WTC11 (cell line): ENCODE measurements around the gene SCAI. TPM values are rescaled to one million over a fixed set of nuclear protein-coding genes. Genes with fewer than 3 reads are reported as not detected.

ENCODE experiments used
- ATAC-seq: fragments of 200-7000 bp; cut with Tn5 transposase; 2 replicates; pipeline ENCODE4 v1.10.0; 2021; ENCODE audit warnings: mild to moderate bottlenecking, moderate library complexity
- CTCF ChIA-PET: fragments of 300-600 bp; sonication (Branson Sonifier 250); formaldehyde crosslinking; loops from one replicate; lab custom pipeline; 2021; ENCODE audit warnings: antibody characterized with exemption; lab: Charles Lee
- POLR2A ChIA-PET: fragments of 350-600 bp; sonication (Branson Sonifier 250); formaldehyde crosslinking; loops from one replicate; lab custom pipeline; 2021; ENCODE audit warnings: antibody characterized with exemption; lab: Charles Lee
- DNase-seq: peaks from one replicate; pipeline ENCODE4 v3.0.0; 2021; ENCODE audit warnings: low spot score
- H3K27ac Mint-ChIP-seq: 2 replicates; pipeline ENCODE4 v1.8.0; 2021; ENCODE audit warnings: mixed read lengths
- H3K27me3 Mint-ChIP-seq: 2 replicates; pipeline ENCODE4 v1.8.0; 2021; ENCODE audit warnings: low read depth, mild to moderate bottlenecking, moderate library complexity, mixed read lengths
- H3K36me3 Mint-ChIP-seq: 2 replicates; pipeline ENCODE4 v1.8.0; 2021; ENCODE audit warnings: mixed read lengths
- H3K4me1 Mint-ChIP-seq: 2 replicates; pipeline ENCODE4 v1.8.0; 2022; ENCODE audit warnings: mixed read lengths
- H3K4me3 Mint-ChIP-seq: 2 replicates; pipeline ENCODE4 v1.8.0; 2021; ENCODE audit warnings: mild to moderate bottlenecking, moderate library complexity, mixed read lengths
- H3K9me3 Mint-ChIP-seq: 2 replicates; pipeline ENCODE4 v1.8.0; 2021; ENCODE audit warnings: mixed read lengths
- CREB1 ChIP-seq: sonication (generic); formaldehyde crosslinking; IDR thresholded peaks from 2 replicates; pipeline ENCODE4 v1.8.0; 2023; ENCODE audit warnings: mild to moderate bottlenecking, missing genetic modification reagents
- EMX1 ChIP-seq: fragments of 250-450 bp; sonication (Bioruptor Pico); IDR thresholded peaks from 2 replicates; pipeline ENCODE4 v1.8.0; 2021; ENCODE audit warnings: mild to moderate bottlenecking
- ETV6 ChIP-seq: sonication (generic); formaldehyde crosslinking; IDR thresholded peaks from 2 replicates; pipeline ENCODE4 v1.8.1; 2022; ENCODE audit warnings: mild to moderate bottlenecking, missing genetic modification reagents
- FOXP1 ChIP-seq: sonication (generic); formaldehyde crosslinking; IDR thresholded peaks from 2 replicates; pipeline ENCODE4 v1.8.0; 2022; ENCODE audit warnings: missing genetic modification reagents, mild to moderate bottlenecking, moderate library complexity, borderline replicate concordance
- GRHL2 ChIP-seq: fragments of 250-450 bp; sonication (Bioruptor Pico); IDR thresholded peaks from 2 replicates; pipeline ENCODE4 v1.8.0; 2022; ENCODE audit warnings: mild to moderate bottlenecking, moderate library complexity; ENCODE audit not compliant: insufficient replicate concordance, severe bottlenecking
- NFE2L1 ChIP-seq: sonication (generic); formaldehyde crosslinking; IDR thresholded peaks from 2 replicates; pipeline ENCODE4 v1.8.1; 2023; ENCODE audit warnings: missing genetic modification reagents
- TCF7 ChIP-seq: sonication (generic); formaldehyde crosslinking; IDR thresholded peaks from 2 replicates; pipeline ENCODE4 v1.8.0; 2022; ENCODE audit warnings: mild to moderate bottlenecking, low read depth, missing genetic modification reagents, moderate library complexity
- ZNF263 ChIP-seq: sonication (generic); formaldehyde crosslinking; IDR thresholded peaks from 2 replicates; pipeline ENCODE4 v1.8.1; 2022; ENCODE audit warnings: low read depth, mild to moderate bottlenecking, moderate library complexity, missing genetic modification reagents
- total RNA-seq: library from RNA; stranded (reverse); gene quantifications from 3 replicates; pipeline ENCODE4 v1.2.3, GENCODE V29; 2021
- TF ChIP-seq, protein P1 (sequence below): sonication (generic); formaldehyde crosslinking; IDR thresholded peaks from 2 replicates; pipeline ENCODE4 v1.8.1; 2022; ENCODE audit warnings: missing genetic modification reagents, borderline replicate concordance
- TF ChIP-seq, protein P2 (sequence below): sonication (generic); formaldehyde crosslinking; IDR thresholded peaks from 2 replicates; pipeline ENCODE4 v1.8.0; 2022; ENCODE audit warnings: missing genetic modification reagents
- TF ChIP-seq, protein P3 (sequence below): sonication (generic); formaldehyde crosslinking; conservative IDR thresholded peaks from 2 replicates; pipeline ENCODE4 v1.8.1; 2022; ENCODE audit warnings: mild to moderate bottlenecking, missing genetic modification reagents
- TF ChIP-seq, protein P4 (sequence below): fragments of 250-450 bp; sonication (Bioruptor Pico); IDR thresholded peaks from 2 replicates; pipeline ENCODE4 v1.9.0; 2021; ENCODE audit warnings: mild to moderate bottlenecking
- TF ChIP-seq, protein P5 (sequence below): sonication (generic); formaldehyde crosslinking; IDR thresholded peaks from 2 replicates; pipeline ENCODE4 v1.8.1; 2023; ENCODE audit warnings: mild to moderate bottlenecking, missing genetic modification reagents, moderate library complexity
- TF ChIP-seq, protein P6 (sequence below): sonication (generic); formaldehyde crosslinking; IDR thresholded peaks from 2 replicates; pipeline ENCODE4 v1.8.0; 2023; ENCODE audit warnings: missing genetic modification reagents, mild to moderate bottlenecking, borderline replicate concordance
- TF ChIP-seq, protein P7 (sequence below): sonication (generic); formaldehyde crosslinking; IDR thresholded peaks from 2 replicates; pipeline ENCODE4 v1.8.1; 2023; ENCODE audit warnings: mild to moderate bottlenecking, missing genetic modification reagents
- TF ChIP-seq, protein P8 (sequence below): sonication (generic); formaldehyde crosslinking; conservative IDR thresholded peaks from 2 replicates; pipeline ENCODE4 v1.8.1; 2023; ENCODE audit warnings: mild to moderate bottlenecking, low read depth, missing genetic modification reagents, moderate library complexity
- TF ChIP-seq, protein P9 (sequence below): sonication (generic); formaldehyde crosslinking; IDR thresholded peaks from 2 replicates; pipeline ENCODE4 v1.8.0; 2022; ENCODE audit warnings: mild to moderate bottlenecking, missing genetic modification reagents

Gene SCAI
- total RNA-seq, 1 experiment from 2014 or later: 20.4 TPM

DNA sequence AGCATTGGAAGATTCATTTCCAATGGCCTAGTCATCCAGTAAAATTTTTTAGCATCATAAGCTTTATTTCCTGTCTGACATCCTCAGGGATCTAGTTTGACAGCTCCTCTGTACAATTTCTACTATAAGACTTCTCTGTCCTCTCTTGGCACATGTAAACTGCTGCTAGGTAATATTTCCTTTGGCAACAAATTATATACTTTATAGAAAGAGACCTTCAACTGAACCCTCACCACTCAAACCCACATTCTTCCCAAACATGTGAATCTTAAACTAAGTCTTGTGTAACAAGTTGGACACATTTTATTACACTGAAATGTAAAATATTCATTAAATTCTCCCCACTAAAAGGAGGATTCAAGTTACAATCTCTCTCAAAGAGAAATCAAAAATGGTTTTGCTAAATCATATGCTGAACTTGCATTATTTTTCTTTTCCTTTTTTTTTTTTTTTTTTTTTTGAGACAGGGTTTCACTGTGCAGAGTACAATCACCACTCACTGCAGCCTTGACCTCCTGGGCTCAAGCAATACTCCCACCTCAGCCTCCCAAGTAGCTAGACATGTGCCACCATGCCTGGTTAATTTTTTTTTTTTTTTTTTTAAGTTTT, 36.9 kb downstream of the SCAI start:
- Mint-ChIP-seq H3K27ac (no peak overlapping the region), H3K27me3 (no peaks in the 10 kb centered on the region), H3K4me1 (no peaks in the 10 kb centered on the region), H3K36me3 (peaks cover 26% of the 10 kb centered on the region), H3K9me3 (peaks cover 19% of the 10 kb centered on the region), H3K4me3 (no peak overlapping the region)
- DNase-seq (no peak), ATAC-seq (no peak)
- POLR2A ChIA-PET: no interaction called here
- CTCF ChIA-PET: interaction anchor here (0.7 kb wide), 1 partner anchor 36 kb away, joined by 4 read pairs; no protein-coding TSS in a partner anchor
- TF ChIP-seq FOXP1: no peak
- TF ChIP-seq, protein P1, sequence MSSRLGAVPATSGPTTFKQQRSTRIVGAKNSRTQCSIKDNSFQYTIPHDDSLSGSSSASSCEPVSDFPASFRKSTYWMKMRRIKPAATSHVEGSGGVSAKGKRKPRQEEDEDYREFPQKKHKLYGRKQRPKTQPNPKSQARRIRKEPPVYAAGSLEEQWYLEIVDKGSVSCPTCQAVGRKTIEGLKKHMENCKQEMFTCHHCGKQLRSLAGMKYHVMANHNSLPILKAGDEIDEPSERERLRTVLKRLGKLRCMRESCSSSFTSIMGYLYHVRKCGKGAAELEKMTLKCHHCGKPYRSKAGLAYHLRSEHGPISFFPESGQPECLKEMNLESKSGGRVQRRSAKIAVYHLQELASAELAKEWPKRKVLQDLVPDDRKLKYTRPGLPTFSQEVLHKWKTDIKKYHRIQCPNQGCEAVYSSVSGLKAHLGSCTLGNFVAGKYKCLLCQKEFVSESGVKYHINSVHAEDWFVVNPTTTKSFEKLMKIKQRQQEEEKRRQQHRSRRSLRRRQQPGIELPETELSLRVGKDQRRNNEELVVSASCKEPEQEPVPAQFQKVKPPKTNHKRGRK (CRISPR knock-in tag): no peak
- TF ChIP-seq, protein P2, sequence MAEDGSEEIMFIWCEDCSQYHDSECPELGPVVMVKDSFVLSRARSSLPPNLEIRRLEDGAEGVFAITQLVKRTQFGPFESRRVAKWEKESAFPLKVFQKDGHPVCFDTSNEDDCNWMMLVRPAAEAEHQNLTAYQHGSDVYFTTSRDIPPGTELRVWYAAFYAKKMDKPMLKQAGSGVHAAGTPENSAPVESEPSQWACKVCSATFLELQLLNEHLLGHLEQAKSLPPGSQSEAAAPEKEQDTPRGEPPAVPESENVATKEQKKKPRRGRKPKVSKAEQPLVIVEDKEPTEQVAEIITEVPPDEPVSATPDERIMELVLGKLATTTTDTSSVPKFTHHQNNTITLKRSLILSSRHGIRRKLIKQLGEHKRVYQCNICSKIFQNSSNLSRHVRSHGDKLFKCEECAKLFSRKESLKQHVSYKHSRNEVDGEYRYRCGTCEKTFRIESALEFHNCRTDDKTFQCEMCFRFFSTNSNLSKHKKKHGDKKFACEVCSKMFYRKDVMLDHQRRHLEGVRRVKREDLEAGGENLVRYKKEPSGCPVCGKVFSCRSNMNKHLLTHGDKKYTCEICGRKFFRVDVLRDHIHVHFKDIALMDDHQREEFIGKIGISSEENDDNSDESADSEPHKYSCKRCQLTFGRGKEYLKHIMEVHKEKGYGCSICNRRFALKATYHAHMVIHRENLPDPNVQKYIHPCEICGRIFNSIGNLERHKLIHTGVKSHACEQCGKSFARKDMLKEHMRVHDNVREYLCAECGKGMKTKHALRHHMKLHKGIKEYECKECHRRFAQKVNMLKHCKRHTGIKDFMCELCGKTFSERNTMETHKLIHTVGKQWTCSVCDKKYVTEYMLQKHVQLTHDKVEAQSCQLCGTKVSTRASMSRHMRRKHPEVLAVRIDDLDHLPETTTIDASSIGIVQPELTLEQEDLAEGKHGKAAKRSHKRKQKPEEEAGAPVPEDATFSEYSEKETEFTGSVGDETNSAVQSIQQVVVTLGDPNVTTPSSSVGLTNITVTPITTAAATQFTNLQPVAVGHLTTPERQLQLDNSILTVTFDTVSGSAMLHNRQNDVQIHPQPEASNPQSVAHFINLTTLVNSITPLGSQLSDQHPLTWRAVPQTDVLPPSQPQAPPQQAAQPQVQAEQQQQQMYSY (CRISPR knock-in tag): no peak
- TF ChIP-seq CREB1 (CRISPR knock-in tag): no peak
- TF ChIP-seq ETV6 (CRISPR knock-in tag): no peak
- TF ChIP-seq GRHL2: no peak
- TF ChIP-seq, protein P3, sequence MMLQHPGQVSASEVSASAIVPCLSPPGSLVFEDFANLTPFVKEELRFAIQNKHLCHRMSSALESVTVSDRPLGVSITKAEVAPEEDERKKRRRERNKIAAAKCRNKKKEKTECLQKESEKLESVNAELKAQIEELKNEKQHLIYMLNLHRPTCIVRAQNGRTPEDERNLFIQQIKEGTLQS: no peak
- TF ChIP-seq, protein P4, sequence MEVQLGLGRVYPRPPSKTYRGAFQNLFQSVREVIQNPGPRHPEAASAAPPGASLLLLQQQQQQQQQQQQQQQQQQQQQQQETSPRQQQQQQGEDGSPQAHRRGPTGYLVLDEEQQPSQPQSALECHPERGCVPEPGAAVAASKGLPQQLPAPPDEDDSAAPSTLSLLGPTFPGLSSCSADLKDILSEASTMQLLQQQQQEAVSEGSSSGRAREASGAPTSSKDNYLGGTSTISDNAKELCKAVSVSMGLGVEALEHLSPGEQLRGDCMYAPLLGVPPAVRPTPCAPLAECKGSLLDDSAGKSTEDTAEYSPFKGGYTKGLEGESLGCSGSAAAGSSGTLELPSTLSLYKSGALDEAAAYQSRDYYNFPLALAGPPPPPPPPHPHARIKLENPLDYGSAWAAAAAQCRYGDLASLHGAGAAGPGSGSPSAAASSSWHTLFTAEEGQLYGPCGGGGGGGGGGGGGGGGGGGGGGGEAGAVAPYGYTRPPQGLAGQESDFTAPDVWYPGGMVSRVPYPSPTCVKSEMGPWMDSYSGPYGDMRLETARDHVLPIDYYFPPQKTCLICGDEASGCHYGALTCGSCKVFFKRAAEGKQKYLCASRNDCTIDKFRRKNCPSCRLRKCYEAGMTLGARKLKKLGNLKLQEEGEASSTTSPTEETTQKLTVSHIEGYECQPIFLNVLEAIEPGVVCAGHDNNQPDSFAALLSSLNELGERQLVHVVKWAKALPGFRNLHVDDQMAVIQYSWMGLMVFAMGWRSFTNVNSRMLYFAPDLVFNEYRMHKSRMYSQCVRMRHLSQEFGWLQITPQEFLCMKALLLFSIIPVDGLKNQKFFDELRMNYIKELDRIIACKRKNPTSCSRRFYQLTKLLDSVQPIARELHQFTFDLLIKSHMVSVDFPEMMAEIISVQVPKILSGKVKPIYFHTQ (CRISPR knock-in tag): no peak
- TF ChIP-seq, protein P5, sequence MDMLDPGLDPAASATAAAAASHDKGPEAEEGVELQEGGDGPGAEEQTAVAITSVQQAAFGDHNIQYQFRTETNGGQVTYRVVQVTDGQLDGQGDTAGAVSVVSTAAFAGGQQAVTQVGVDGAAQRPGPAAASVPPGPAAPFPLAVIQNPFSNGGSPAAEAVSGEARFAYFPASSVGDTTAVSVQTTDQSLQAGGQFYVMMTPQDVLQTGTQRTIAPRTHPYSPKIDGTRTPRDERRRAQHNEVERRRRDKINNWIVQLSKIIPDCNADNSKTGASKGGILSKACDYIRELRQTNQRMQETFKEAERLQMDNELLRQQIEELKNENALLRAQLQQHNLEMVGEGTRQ (CRISPR knock-in tag): no peak
- TF ChIP-seq NFE2L1 (CRISPR knock-in tag): no peak
- TF ChIP-seq, protein P6, sequence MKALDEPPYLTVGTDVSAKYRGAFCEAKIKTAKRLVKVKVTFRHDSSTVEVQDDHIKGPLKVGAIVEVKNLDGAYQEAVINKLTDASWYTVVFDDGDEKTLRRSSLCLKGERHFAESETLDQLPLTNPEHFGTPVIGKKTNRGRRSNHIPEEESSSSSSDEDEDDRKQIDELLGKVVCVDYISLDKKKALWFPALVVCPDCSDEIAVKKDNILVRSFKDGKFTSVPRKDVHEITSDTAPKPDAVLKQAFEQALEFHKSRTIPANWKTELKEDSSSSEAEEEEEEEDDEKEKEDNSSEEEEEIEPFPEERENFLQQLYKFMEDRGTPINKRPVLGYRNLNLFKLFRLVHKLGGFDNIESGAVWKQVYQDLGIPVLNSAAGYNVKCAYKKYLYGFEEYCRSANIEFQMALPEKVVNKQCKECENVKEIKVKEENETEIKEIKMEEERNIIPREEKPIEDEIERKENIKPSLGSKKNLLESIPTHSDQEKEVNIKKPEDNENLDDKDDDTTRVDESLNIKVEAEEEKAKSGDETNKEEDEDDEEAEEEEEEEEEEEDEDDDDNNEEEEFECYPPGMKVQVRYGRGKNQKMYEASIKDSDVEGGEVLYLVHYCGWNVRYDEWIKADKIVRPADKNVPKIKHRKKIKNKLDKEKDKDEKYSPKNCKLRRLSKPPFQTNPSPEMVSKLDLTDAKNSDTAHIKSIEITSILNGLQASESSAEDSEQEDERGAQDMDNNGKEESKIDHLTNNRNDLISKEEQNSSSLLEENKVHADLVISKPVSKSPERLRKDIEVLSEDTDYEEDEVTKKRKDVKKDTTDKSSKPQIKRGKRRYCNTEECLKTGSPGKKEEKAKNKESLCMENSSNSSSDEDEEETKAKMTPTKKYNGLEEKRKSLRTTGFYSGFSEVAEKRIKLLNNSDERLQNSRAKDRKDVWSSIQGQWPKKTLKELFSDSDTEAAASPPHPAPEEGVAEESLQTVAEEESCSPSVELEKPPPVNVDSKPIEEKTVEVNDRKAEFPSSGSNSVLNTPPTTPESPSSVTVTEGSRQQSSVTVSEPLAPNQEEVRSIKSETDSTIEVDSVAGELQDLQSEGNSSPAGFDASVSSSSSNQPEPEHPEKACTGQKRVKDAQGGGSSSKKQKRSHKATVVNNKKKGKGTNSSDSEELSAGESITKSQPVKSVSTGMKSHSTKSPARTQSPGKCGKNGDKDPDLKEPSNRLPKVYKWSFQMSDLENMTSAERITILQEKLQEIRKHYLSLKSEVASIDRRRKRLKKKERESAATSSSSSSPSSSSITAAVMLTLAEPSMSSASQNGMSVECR: no peak
- TF ChIP-seq EMX1 (CRISPR knock-in tag): no peak
- TF ChIP-seq, protein P7, sequence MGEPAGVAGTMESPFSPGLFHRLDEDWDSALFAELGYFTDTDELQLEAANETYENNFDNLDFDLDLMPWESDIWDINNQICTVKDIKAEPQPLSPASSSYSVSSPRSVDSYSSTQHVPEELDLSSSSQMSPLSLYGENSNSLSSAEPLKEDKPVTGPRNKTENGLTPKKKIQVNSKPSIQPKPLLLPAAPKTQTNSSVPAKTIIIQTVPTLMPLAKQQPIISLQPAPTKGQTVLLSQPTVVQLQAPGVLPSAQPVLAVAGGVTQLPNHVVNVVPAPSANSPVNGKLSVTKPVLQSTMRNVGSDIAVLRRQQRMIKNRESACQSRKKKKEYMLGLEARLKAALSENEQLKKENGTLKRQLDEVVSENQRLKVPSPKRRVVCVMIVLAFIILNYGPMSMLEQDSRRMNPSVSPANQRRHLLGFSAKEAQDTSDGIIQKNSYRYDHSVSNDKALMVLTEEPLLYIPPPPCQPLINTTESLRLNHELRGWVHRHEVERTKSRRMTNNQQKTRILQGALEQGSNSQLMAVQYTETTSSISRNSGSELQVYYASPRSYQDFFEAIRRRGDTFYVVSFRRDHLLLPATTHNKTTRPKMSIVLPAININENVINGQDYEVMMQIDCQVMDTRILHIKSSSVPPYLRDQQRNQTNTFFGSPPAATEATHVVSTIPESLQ: no peak
- no peak for TF ChIP-seq TCF7 (CRISPR knock-in tag)
- TF ChIP-seq ZNF263 (CRISPR knock-in tag): no peak
- TF ChIP-seq, protein P8, sequence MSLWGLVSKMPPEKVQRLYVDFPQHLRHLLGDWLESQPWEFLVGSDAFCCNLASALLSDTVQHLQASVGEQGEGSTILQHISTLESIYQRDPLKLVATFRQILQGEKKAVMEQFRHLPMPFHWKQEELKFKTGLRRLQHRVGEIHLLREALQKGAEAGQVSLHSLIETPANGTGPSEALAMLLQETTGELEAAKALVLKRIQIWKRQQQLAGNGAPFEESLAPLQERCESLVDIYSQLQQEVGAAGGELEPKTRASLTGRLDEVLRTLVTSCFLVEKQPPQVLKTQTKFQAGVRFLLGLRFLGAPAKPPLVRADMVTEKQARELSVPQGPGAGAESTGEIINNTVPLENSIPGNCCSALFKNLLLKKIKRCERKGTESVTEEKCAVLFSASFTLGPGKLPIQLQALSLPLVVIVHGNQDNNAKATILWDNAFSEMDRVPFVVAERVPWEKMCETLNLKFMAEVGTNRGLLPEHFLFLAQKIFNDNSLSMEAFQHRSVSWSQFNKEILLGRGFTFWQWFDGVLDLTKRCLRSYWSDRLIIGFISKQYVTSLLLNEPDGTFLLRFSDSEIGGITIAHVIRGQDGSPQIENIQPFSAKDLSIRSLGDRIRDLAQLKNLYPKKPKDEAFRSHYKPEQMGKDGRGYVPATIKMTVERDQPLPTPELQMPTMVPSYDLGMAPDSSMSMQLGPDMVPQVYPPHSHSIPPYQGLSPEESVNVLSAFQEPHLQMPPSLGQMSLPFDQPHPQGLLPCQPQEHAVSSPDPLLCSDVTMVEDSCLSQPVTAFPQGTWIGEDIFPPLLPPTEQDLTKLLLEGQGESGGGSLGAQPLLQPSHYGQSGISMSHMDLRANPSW (CRISPR knock-in tag): no peak
- TF ChIP-seq, protein P9, sequence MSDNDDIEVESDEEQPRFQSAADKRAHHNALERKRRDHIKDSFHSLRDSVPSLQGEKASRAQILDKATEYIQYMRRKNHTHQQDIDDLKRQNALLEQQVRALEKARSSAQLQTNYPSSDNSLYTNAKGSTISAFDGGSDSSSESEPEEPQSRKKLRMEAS (CRISPR knock-in tag): no peak
